ENCODE measurements around the gene SEMA4F. TPM values are rescaled to one million over a fixed set of nuclear protein-coding genes. Genes with fewer than 3 reads are reported as not detected.

Gene SEMA4F
- polyA plus RNA-seq, 2 of the 4 experiments (the other 2 are of a cell fraction): 8.5 to 9.3 TPM

DNA sequence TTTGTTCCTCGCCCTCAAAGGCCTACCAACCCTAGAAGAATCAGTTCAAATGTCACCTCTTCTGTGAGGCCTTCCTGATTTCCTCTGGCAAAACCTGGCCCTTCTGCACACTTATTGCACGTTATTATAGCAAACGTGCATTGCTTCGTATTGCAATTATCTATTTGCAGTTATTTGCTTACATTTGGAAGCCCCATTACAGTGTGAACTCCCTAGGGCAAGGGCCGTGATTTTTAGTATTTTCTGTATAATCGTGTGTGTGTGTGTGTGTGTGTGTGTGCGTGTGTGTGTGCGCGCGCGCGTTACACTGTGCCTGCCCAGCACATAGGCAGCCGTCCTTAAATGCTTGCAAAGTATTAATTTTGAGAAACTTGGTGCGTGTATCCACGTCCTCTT is 460 bp upstream of the SEMA4F start:
- TF ChIP-seq HOXB13 (CRISPR knock-in tag; IDR thresholded peaks at IDR 0.05; ENCODE audit: low read depth) (no peak), ZFP36 (IDR thresholded peaks at IDR 0.05; ENCODE audit: borderline replicate concordance, partially characterized antibody) (peak; percentile 86), NPAS2 (CRISPR knock-in tag; IDR thresholded peaks at IDR 0.05; ENCODE audit: borderline replicate concordance) (0 out of 2 replicates have a peak, but pooled peaks have one; percentile 36)
- ATAC-seq (peak; percentile 44 to 60), FAIRE-seq (no peak), DNase-seq (ENCODE audit: low read depth in 1 of 2, low spot score in 1 of 2) (no peak)
- Histone ChIP-seq H3K27ac (peak overlapping the region in 1 of 2 experiments; percentile 51; a peak in 4 of 6 replicates), H3K4me2 (peak overlapping the region; percentile 98), H3K9me3 (no peaks in the 10 kb centered on the region), H3K4me3 (peak overlapping the region; percentile 88), H3K4me1 (peaks cover 4% of the 10 kb centered on the region; the same call in 2 of the 3 replicates)
- WGBS (ENCODE audit: missing lambda C conversion rate): 10% methylated on average over 15 of the region's 15 CpGs
- POLR2A ChIA-PET: interaction anchor here (0.5 to 0.8 kb wide), 3 partner anchors 11 to 845 kb away, joined by 3 to 9 read pairs (median 4); no protein-coding TSS in a partner anchor
- CTCF ChIA-PET: interaction anchor here (0.7 to 1.3 kb wide), 2 partner anchors 10 to 11 kb away, joined by 3 to 4 read pairs; no protein-coding TSS in a partner anchor

GRCh38 chr2:74655579-74655978 is 1.5 kb downstream of the SEMA4F start:
- WGBS (ENCODE audit: missing lambda C conversion rate): 96% methylated on average over 1 of the region's 1 CpG
- Histone ChIP-seq H3K9me3 (no peaks in the 10 kb centered on the region), H3K4me3 (no peak overlapping the region), H3K27ac (no peak overlapping the region), H3K4me1 (peaks cover 4% of the 10 kb centered on the region; the same call in 2 of the 3 replicates), H3K4me2 (0 out of 3 replicates have a peak overlapping the region, but pooled peaks have one; percentile 98)
- no peak for FAIRE-seq
- no peak for DNase-seq (ENCODE audit: low read depth in 1 of 2, low spot score in 1 of 2)
- ChIA-PET CTCF (interaction anchor here (1.5 kb wide), 1 partner anchor 220 kb away, joined by 5 read pairs; no protein-coding TSS in a partner anchor), POLR2A (no interaction called here)
- TF ChIP-seq EHF (CRISPR knock-in tag; IDR thresholded peaks at IDR 0.05): no peak
- no peak for TF ChIP-seq RCOR1 (IDR thresholded peaks at IDR 0.05; ENCODE audit: low read depth, low read length)
- TF ChIP-seq, protein P1, sequence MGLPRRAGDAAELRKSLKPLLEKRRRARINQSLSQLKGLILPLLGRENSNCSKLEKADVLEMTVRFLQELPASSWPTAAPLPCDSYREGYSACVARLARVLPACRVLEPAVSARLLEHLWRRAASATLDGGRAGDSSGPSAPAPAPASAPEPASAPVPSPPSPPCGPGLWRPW (IDR thresholded peaks at IDR 0.05): no peak
- TF ChIP-seq HOXA7 (CRISPR knock-in tag; IDR thresholded peaks at IDR 0.05): no peak
- TF ChIP-seq CEBPB (IDR thresholded peaks at IDR 0.05): no peak
- TF ChIP-seq MAZ (IDR thresholded peaks at IDR 0.05; ENCODE audit: borderline replicate concordance, low read depth, low read length): no peak
- no peak for TF ChIP-seq KDM1A (IDR thresholded peaks at IDR 0.05; ENCODE audit: low read depth)
- TF ChIP-seq HOXB5 (CRISPR knock-in tag; IDR thresholded peaks at IDR 0.05): no peak
- TF ChIP-seq FOXS1 (CRISPR knock-in tag; IDR thresholded peaks at IDR 0.05): no peak
- TF ChIP-seq, protein P2, sequence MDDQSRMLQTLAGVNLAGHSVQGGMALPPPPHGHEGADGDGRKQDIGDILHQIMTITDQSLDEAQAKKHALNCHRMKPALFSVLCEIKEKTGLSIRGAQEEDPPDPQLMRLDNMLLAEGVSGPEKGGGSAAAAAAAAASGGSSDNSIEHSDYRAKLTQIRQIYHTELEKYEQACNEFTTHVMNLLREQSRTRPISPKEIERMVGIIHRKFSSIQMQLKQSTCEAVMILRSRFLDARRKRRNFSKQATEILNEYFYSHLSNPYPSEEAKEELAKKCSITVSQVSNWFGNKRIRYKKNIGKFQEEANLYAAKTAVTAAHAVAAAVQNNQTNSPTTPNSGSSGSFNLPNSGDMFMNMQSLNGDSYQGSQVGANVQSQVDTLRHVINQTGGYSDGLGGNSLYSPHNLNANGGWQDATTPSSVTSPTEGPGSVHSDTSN (IDR thresholded peaks at IDR 0.05): no peak
- no peak for TF ChIP-seq RFX5 (IDR thresholded peaks at IDR 0.05)
- TF ChIP-seq CBX2 (IDR thresholded peaks at IDR 0.05; ENCODE audit: borderline replicate concordance, low read depth): no peak
- TF ChIP-seq KDM5A (IDR thresholded peaks at IDR 0.05): no peak
- TF ChIP-seq PHF8 (IDR thresholded peaks at IDR 0.05; ENCODE audit: borderline replicate concordance, low read depth): no peak
- TF ChIP-seq NFE2L2 (conservative IDR thresholded peaks at IDR 0.05; ENCODE audit: low read length): no peak
- ATAC-seq: no peak

DNA sequence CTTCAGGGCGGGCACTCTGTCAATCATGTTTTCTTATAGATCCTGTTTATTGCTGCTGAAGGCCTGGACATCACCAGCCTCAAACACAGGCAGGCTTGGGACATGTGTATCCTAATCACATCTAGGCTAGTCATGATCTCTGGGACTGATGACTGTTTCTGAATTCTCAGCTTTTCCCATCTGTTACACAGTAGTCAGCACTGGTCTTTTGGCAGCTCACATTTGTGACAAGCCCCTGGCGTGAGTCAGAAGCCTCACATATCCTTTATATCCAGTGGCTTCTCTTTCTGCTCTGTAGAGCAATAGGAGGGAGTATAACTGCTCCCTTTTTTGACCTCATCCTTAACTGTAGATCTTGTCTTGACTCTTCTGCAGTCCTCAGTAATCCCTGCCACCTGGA is 4.5 kb downstream of the SEMA4F start:
- no peak for TF ChIP-seq NR3C1 (IDR thresholded peaks at IDR 0.05)
- DNase-seq (ENCODE audit: low read depth in 1 of 2, low spot score in 1 of 2): no peak
- 86% methylated on average over 2 of the region's 2 CpGs for WGBS (ENCODE audit: missing lambda C conversion rate)
- H3K4me1 ChIP-seq: peaks cover 4% of the 10 kb centered on the region; the same call in 2 of the 3 replicates
- ATAC-seq: no peak
- ChIA-PET POLR2A (no interaction called here), CTCF (interaction anchor here (1.3 to 1.4 kb wide), 2 partner anchors 13 to 218 kb away, joined by 3 read pairs; no protein-coding TSS in a partner anchor)
- no peak overlapping the region for H3K4me2 ChIP-seq
- H3K4me3 ChIP-seq: no peak overlapping the region
- H3K27ac ChIP-seq: no peak overlapping the region
- H3K9me3 ChIP-seq: no peaks in the 10 kb centered on the region
- FAIRE-seq: no peak

GRCh38 chr2:74659462-74659861 is 5.4 kb downstream of the SEMA4F start:
- H3K4me3 ChIP-seq: no peak overlapping the region
- no peak for TF ChIP-seq POLR2AphosphoS2 (conservative IDR thresholded peaks at IDR 0.05; ENCODE audit: low read length)
- no peak for TF ChIP-seq JUN (IDR thresholded peaks at IDR 0.05)
- no peak for TF ChIP-seq FOSL2 (IDR thresholded peaks at IDR 0.05)
- no peak for TF ChIP-seq FOSL2 (CRISPR knock-in tag; IDR thresholded peaks at IDR 0.05)
- no peak for TF ChIP-seq FOSB (CRISPR knock-in tag; IDR thresholded peaks at IDR 0.05)
- TF ChIP-seq HOXB5 (CRISPR knock-in tag; IDR thresholded peaks at IDR 0.05): no peak
- TF ChIP-seq, protein P2 (IDR thresholded peaks at IDR 0.05): no peak
- no peak overlapping the region for H3K4me2 ChIP-seq
- ATAC-seq (no peak), FAIRE-seq (no peak), DNase-seq (ENCODE audit: low read depth in 1 of 2, low spot score in 1 of 2) (no peak)
- 46% methylated on average over 2 of the region's 2 CpGs for WGBS (ENCODE audit: missing lambda C conversion rate)
- POLR2A ChIA-PET: no interaction called here
- CTCF ChIA-PET: interaction anchor here (0.7 to 1.4 kb wide), 4 partner anchors 12 to 218 kb away, joined by 3 to 4 read pairs (median 3); no protein-coding TSS in a partner anchor
- H3K27ac ChIP-seq: no peak overlapping the region
- peaks cover 4% of the 10 kb centered on the region; the same call in 1 of the 3 replicates for H3K4me1 ChIP-seq
- no peaks in the 10 kb centered on the region for H3K9me3 ChIP-seq
